Cardiac fibroblast (primary cell): Measurements from ENCODE around the gene ETV4.

ENCODE experiments used
- DNase-seq, 2 donors: peaks; one replicate each; pipeline versions ENCODE4 v3.0.0 to v3.0.0-alpha.2; 2010; ENCODE audit warnings: low read depth in 2 of 2
- H3K4me3 ChIP-seq, 2 donors: replicated peaks in 1 of 2; 1 replicate in 1 of 2; 2 replicates in 1 of 2; pipeline ENCODE4 v1.5.1; 2011; ENCODE audit warnings: low read depth in 2 of 2, low read length in 2 of 2, mild to moderate bottlenecking in 2 of 2, moderate library complexity in 1 of 2
- CTCF ChIP-seq: IDR thresholded peaks from one replicate; pipeline ENCODE4 v1.5.1; 2011; ENCODE audit warnings: low read depth, mild to moderate bottlenecking, low read length, inconsistent platforms

The ETV4 gene

DNA sequence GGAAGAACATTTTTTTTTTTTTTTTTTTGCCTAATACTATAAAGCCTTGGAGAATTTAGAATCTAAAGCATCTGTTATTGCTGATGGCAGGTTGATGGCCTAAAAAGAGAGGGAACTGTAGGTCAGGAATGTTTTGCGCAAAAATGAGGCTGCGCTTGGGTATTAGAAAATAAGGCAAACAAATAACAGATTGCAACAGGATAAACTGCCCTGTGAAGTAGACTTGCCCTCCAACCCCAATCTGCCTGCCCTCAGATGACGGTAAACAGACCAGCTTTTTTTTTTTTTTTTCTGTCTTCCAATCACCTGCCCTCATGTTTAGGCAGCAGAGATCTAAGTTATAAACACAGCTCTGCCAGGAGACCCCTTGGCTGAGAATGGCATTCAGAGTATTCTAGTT is 66.2 kb downstream of the ETV4 start:
- no peak for DNase-seq
- no peak overlapping the region for H3K4me3 ChIP-seq
- no peak for TF ChIP-seq CTCF
